Ramos (cell line): Measurements from ENCODE around the gene STRA6.

Source experiments
- in situ Hi-C: fragments of 300-500 bp; cut with MboI; formaldehyde crosslinking; loops from one replicate; pipeline ENCODE4 v1.14.3; 2022; ENCODE audit warnings: low sequenced_read_pairs; ENCODE audit not compliant: unreplicated experiment

Gene STRA6

GRCh38 chr15:74136540-74136813, 66.1 kb downstream of the STRA6 start:
- in situ Hi-C loops = no loop called here

GRCh38 chr15:74135041-74135565, 67.5 kb downstream of the STRA6 start:
- in situ Hi-C loops = no loop called here

GRCh38 chr15:74134387-74135027, 68.1 kb downstream of the STRA6 start:
- in situ Hi-C loops = loop anchor here (5.0 kb wide), 1 partner anchor 173 kb away; no protein-coding TSS in a partner anchor

- in situ Hi-C loops = loop anchor here (5.0 kb wide), 1 partner anchor 173 kb away; no protein-coding TSS in a partner anchor
Observed at GRCh38 chr15:74133694-74134386, 68.7 kb downstream of the STRA6 start.

GRCh38 chr15:74132681-74133651, 69.6 kb downstream of the STRA6 start:
- in situ Hi-C loops = loop anchor here (5.0 kb wide), 1 partner anchor 174 kb away; no protein-coding TSS in a partner anchor

GRCh38 chr15:74131628-74132413, 70.8 kb downstream of the STRA6 start:
- in situ Hi-C loops = loop anchor here (5.0 kb wide), 1 partner anchor 175 kb away; no protein-coding TSS in a partner anchor

GRCh38 chr15:74130849-74131627, 71.5 kb downstream of the STRA6 start:
- in situ Hi-C loops = loop anchor here (5.0 kb wide), 1 partner anchor 176 kb away; no protein-coding TSS in a partner anchor

GRCh38 chr15:74130155-74130848, 72.3 kb downstream of the STRA6 start, which contains the start of gene ISLR2:
Gene ISLR2, plus strand, starts transcription at chr15:74130586. Its CDS starts 2,169 bp downstream, at chr15:74132755.
- in situ Hi-C loops = loop anchor here (5.0 kb wide), 1 partner anchor 177 kb away; no protein-coding TSS in a partner anchor

GRCh38 chr15:74129586-74130154, 72.9 kb downstream of the STRA6 start:
- in situ Hi-C loops = loop anchor here (5.0 kb wide), 2 partner anchors 72 to 178 kb away; no protein-coding TSS in a partner anchor
